ENCODE data around the gene NKAIN4.

DNA sequence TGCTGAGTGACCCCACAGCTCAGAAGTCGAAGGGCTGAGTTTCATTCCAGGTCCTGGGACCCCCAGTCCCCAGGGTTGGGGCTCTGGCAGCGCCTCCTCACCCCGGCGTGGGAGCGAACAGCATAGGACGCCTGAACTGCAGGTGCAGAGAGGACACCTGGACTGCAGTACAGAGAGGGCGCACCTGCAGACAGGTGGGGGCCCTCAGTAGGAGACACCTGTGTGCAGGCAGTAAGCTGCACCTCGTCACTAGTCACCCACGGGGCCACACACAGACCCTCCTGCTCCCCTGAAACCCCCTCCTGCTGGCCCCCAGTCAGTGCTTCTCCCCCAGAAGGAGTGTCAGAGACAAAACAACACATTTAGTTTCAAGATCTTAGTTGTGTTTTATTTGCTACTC lies 8.6 kb upstream of the NKAIN4 start:
- TF ChIP-seq, protein P1, sequence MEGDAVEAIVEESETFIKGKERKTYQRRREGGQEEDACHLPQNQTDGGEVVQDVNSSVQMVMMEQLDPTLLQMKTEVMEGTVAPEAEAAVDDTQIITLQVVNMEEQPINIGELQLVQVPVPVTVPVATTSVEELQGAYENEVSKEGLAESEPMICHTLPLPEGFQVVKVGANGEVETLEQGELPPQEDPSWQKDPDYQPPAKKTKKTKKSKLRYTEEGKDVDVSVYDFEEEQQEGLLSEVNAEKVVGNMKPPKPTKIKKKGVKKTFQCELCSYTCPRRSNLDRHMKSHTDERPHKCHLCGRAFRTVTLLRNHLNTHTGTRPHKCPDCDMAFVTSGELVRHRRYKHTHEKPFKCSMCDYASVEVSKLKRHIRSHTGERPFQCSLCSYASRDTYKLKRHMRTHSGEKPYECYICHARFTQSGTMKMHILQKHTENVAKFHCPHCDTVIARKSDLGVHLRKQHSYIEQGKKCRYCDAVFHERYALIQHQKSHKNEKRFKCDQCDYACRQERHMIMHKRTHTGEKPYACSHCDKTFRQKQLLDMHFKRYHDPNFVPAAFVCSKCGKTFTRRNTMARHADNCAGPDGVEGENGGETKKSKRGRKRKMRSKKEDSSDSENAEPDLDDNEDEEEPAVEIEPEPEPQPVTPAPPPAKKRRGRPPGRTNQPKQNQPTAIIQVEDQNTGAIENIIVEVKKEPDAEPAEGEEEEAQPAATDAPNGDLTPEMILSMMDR (conservative IDR thresholded peaks at IDR 0.05; ENCODE audit: low read depth, low read length): no peak
- no peak for TF ChIP-seq EZH2 (IDR thresholded peaks at IDR 0.05; ENCODE audit: low read length, unreplicated experiment)
